GM18909 (cell line): ENCODE measurements around the gene DDX51.

Experiments
- ATAC-seq: cut with Tn5 transposase; IDR thresholded peaks from one replicate; pipeline ENCODE4 v1.9.1; 2021; ENCODE audit warnings: mild to moderate bottlenecking; ENCODE audit not compliant: unreplicated experiment, poor library complexity

Gene DDX51

DNA sequence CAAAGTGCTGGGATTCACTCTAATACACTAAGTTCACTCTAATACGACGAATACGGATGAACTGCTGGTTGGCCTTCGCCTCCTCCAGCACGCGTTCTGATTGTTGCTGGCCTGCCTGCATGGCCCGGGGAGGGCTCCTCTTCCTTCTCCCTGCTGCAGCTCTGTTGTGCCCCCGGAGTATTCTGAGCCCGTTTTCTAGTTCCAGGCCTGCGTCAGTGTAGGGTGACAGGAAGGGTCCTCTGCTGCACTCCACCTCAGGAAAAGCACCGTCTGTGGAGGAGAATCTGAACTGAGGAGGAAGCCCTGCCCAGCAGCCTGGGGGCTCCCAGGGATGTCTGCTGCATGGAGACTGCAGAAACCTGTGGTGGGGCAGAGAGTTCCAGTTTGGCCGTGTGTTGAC is 44.4 kb downstream of the DDX51 start:
- no peak for ATAC-seq

DNA sequence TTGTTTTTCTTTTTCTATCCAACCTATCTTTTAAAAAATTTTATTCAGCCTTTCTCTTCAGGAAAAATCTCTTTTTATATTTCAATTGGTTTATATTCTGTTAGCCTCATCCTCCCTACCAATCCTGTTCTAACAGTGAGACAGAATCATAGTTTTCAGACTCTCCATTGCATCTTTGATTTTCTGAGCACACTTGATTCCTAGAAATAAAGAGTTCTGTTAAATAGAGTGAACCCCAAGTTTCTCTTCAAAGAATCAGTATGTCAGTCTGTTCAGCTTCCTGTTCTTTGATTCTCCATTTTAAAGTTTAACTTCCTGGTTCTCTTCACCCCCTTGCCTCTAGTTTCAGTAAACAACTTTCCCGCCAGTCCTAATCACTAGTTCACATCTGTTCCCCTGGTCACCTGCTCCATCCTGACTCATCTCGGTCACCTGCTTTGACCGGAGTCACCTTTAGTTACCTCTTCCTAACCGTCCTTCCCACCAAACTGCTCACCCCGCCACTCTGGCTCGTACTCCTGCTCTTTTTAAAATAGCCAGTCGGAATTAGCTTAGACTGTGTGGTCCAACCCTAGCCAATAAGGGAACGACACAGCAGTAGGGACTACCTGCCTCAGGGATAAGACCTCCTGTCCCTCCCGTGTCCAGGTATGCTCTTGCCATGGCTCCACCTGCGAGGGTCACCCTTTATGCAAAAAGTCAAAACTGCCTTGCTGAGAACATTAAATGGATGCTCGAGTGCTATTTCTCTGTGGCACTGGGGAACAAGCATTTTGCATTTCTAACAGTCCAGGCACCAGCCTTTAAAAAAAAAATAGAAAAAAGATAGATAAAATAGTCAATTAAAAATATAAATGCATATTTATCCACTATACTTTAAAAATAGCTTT is 48.4 kb downstream of the DDX51 start:
- no peak for ATAC-seq

DNA sequence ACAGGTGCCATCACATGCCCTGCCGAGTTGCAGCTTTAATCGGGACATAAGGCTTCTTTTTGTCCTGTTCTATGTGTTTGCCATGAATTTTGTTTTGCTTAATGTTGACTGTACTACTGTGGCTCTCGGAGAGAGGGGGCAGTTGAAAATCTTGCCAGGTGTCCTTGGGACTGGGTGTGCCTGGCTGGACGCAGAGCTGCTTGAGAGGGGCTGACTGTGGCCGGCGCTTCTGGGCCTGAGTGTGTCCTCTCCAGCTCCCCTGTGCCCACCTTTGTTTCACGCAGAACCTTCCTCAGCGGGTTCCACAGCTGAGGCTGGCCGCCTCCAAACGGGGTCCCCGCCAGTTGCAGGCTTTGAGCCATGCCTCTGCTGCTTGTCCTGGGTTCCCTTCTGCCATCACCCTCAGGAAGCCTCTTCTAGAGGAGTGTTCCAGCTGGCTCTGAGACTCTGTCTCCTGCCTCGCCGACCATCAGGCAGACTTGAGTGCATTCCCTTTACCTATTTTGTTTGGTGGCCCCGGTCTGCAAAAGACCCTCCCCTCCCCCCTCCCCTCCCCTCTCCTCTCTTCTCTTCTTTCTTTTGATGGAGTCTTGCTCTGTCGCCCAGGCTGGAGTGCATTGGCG is 49.7 kb downstream of the DDX51 start:
- no peak for ATAC-seq

DNA sequence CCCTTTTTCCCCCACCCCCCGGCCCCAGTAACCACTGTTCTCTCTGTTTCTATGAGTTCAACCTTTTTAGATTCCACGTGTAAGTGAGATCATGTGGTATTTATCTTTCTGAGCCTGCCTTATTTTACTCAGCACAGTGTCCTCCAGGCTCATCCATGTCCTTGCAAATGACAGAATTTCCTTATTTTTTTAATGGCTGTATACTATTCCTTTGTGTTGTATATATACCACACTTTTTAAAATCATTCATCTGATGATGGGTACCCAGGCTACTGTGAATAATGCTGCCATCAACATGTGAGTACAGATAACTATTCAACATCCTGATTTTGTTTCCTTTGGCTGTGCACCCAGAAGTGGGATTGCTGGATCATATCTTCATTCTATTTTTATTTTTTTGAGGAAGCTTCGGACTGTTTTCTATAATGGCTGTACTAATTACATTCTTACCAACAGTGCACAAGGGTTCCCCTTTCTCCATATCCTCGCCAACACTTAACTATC is 54.7 kb downstream of the DDX51 start:
- no peak for ATAC-seq
